ENCODE results near the gene GCFC2. TPM values are rescaled to one million over a fixed set of nuclear protein-coding genes. Genes with fewer than 3 reads are reported as not detected.

The GCFC2 gene
- polyA plus RNA-seq, 3 donors: 5.5 to 10.9 (median 9.0) TPM

DNA sequence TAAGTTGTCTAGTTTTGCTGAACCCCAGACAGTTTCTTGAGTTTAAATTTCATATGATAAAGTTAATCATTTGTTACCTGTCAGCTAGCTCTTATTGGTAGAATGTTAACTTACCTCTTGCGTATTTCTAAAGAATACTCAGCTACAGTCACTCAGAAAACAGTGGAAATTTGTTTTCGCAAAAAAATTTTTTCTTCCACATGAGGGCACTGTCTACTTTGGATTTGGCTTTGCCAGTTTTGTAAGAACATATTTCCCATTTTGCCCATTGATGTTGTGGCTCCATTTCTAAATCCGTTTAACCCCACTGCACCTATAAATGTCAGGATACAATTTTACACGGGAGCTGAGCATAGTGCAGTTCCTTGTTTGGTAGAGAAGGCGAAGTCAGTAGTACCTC, 19.1 kb upstream of the GCFC2 start:
- Histone ChIP-seq H3K4me2 (replicated peaks; ENCODE audit: extremely low read depth, low read length, poor library complexity, severe bottlenecking) (no peak overlapping the region), H3K4me3 (replicated peaks in 1 of 3; ENCODE audit: low read depth in 2 of 3, low read length in 3 of 3) (no peak overlapping the region), H4K20me1 (ENCODE audit: insufficient read depth, low read length) (no peaks in the 10 kb centered on the region), H2AFZ (ENCODE audit: insufficient read depth, low read depth, low read length, poor library complexity, severe bottlenecking) (no peak overlapping the region), H3K79me2 (ENCODE audit: insufficient read depth, low read length) (no peaks in the 10 kb centered on the region), H3K36me3 (replicated peaks in 1 of 2; ENCODE audit: control insufficient read depth in 1 of 2, insufficient read depth in 2 of 2, low read length in 2 of 2) (no peaks in the 10 kb centered on the region), H3K27me3 (ENCODE audit: control insufficient read depth in 2 of 2, insufficient read depth in 2 of 2, low read length in 2 of 2) (peaks cover 0 to 3% of the 10 kb centered on the region in 2 donors), H3K27ac (ENCODE audit: low read depth in 1 of 2, low read length in 2 of 2) (no peak overlapping the region), H3K4me1 (ENCODE audit: control insufficient read depth in 1 of 2, insufficient read depth in 2 of 2, low read length in 2 of 2) (no peaks in the 10 kb centered on the region), H3K9ac (ENCODE audit: insufficient read depth, low read length, poor library complexity, severe bottlenecking) (no peak overlapping the region), H3K9me3 (replicated peaks in 1 of 2; ENCODE audit: control insufficient read depth in 1 of 2, insufficient read depth in 1 of 2, low read length in 2 of 2) (no peaks in the 10 kb centered on the region)
- H3K4me1 Mint-ChIP-seq: no peaks in the 10 kb centered on the region
- peaks cover 0 to 6% (median 0%) of the 10 kb centered on the region in 7 donors for H3K9me3 Mint-ChIP-seq
- TF ChIP-seq, protein P1, sequence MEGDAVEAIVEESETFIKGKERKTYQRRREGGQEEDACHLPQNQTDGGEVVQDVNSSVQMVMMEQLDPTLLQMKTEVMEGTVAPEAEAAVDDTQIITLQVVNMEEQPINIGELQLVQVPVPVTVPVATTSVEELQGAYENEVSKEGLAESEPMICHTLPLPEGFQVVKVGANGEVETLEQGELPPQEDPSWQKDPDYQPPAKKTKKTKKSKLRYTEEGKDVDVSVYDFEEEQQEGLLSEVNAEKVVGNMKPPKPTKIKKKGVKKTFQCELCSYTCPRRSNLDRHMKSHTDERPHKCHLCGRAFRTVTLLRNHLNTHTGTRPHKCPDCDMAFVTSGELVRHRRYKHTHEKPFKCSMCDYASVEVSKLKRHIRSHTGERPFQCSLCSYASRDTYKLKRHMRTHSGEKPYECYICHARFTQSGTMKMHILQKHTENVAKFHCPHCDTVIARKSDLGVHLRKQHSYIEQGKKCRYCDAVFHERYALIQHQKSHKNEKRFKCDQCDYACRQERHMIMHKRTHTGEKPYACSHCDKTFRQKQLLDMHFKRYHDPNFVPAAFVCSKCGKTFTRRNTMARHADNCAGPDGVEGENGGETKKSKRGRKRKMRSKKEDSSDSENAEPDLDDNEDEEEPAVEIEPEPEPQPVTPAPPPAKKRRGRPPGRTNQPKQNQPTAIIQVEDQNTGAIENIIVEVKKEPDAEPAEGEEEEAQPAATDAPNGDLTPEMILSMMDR (IDR thresholded peaks at IDR 0.05): no peak
- peaks cover 2 to 6% (median 4%) of the 10 kb centered on the region in 3 donors for H3K27me3 Mint-ChIP-seq (ENCODE audit: low read depth in 3 of 3)
- no peak overlapping the region for H3K4me3 Mint-ChIP-seq
- intact Hi-C loops (cut with micrococcal nuclease): no loop called here
- 60% methylated on average over 1 of the region's 5 CpGs for WGBS (ENCODE audit: insufficient coverage)
- no peak for DNase-seq
- H3K27ac Mint-ChIP-seq: no peak overlapping the region
- H3K36me3 Mint-ChIP-seq: no peaks in the 10 kb centered on the region

DNA sequence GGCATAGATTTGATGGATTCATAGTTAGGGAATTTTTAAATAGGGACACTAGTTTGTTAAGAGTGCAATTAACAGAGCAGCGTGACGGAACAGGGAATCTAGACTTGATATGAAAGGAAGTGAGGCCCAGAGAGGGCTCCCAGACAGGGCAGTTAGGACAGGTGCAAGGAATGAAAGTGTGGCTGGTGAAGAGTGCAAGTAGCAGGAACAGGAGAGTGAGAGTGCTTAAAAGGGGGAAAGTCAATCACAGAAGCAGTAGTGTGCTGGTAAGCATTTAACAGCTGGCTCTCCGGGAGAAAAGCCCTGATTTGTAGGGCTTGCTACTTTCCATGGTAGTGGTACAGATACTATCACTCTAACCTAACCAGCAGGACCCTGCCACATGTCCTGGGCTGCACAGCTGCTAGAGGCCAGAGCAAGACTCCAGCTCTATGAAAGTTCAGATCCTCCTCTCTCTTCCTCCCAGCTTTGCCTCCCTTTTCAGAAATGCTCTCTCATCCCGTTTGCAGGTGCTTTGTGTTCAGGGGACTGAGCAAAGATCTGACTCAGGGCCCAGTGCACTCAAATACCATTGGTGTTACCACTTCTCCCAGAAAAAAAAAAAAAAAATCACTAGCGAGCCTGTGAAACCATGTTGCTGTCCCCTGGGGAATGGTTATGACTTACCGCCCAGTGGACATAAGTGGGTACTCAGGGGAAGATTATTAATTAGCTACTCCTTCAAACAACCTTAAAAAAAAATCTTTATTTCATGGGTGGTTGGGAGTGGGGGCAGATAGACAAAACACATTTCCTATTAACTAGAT, 18.1 kb upstream of the GCFC2 start:
- Histone ChIP-seq H3K27me3 (ENCODE audit: control insufficient read depth in 2 of 2, insufficient read depth in 2 of 2, low read length in 2 of 2) (peaks cover 0 to 3% of the 10 kb centered on the region in 2 donors), H4K20me1 (ENCODE audit: insufficient read depth, low read length) (no peaks in the 10 kb centered on the region), H3K4me1 (ENCODE audit: control insufficient read depth in 1 of 2, insufficient read depth in 2 of 2, low read length in 2 of 2) (no peaks in the 10 kb centered on the region), H3K27ac (ENCODE audit: low read depth in 1 of 2, low read length in 2 of 2) (no peak overlapping the region), H3K79me2 (ENCODE audit: insufficient read depth, low read length) (no peaks in the 10 kb centered on the region), H3K9ac (ENCODE audit: insufficient read depth, low read length, poor library complexity, severe bottlenecking) (no peak overlapping the region), H3K9me3 (replicated peaks in 1 of 2; ENCODE audit: control insufficient read depth in 1 of 2, insufficient read depth in 1 of 2, low read length in 2 of 2) (no peaks in the 10 kb centered on the region), H3K4me3 (replicated peaks in 1 of 3; ENCODE audit: low read depth in 2 of 3, low read length in 3 of 3) (no peak overlapping the region), H3K4me2 (replicated peaks; ENCODE audit: extremely low read depth, low read length, poor library complexity, severe bottlenecking) (no peak overlapping the region), H2AFZ (ENCODE audit: insufficient read depth, low read depth, low read length, poor library complexity, severe bottlenecking) (no peak overlapping the region), H3K36me3 (replicated peaks in 1 of 2; ENCODE audit: control insufficient read depth in 1 of 2, insufficient read depth in 2 of 2, low read length in 2 of 2) (no peaks in the 10 kb centered on the region)
- no peaks in the 10 kb centered on the region for H3K36me3 Mint-ChIP-seq
- peaks cover 2 to 7% (median 4%) of the 10 kb centered on the region in 3 donors for H3K27me3 Mint-ChIP-seq (ENCODE audit: low read depth in 3 of 3)
- TF ChIP-seq, protein P1 (IDR thresholded peaks at IDR 0.05): no peak
- DNase-seq: no peak
- H3K27ac Mint-ChIP-seq: peak overlapping the region in 1 of 7 donors; percentile 15
- 83% methylated on average over 2 of the region's 6 CpGs for WGBS (ENCODE audit: insufficient coverage)
- H3K4me3 Mint-ChIP-seq: no peak overlapping the region
- H3K4me1 Mint-ChIP-seq: no peaks in the 10 kb centered on the region
- peaks cover 0 to 6% (median 0%) of the 10 kb centered on the region in 7 donors for H3K9me3 Mint-ChIP-seq
- intact Hi-C loops (cut with micrococcal nuclease): no loop called here

Data from CD14-positive monocyte (primary cell).